B cell (primary cell): ENCODE measurements around the gene IVL. TPM values are rescaled to one million over a fixed set of nuclear protein-coding genes. Genes with fewer than 3 reads are reported as not detected.

Experiments
- ATAC-seq: fragments of 200-7000 bp; cut with Tn5 transposase; one replicate; pipeline ENCODE4 v1.10.0; 2021; ENCODE audit warnings: low read depth, mild to moderate bottlenecking, moderate number of reproducible peaks, moderate library complexity
- CTCF ChIA-PET: fragments of 350-600 bp; sonication (Branson Sonifier 250); formaldehyde crosslinking; loops from one replicate; lab custom pipeline; 2021; ENCODE audit warnings: antibody characterized with exemption, inconsistent platforms; lab: Charles Lee
- POLR2A ChIA-PET: fragments of 350-600 bp; sonication (Branson Sonifier 250); formaldehyde crosslinking; loops from one replicate; lab custom pipeline; 2021; ENCODE audit warnings: antibody characterized with exemption; lab: Charles Lee
- DNase-seq: peaks from one replicate; pipeline ENCODE4 v3.0.0; 2013
- H2AFZ ChIP-seq: 2 replicates; pipeline ENCODE4 v1.6.1; 2012; ENCODE audit warnings: mild to moderate bottlenecking, low read depth, low read length; ENCODE audit not compliant: insufficient read depth, poor library complexity, severe bottlenecking
- H3K27ac ChIP-seq, 2 donors: 1 replicate in 1 of 2; 2 replicates in 1 of 2; pipeline ENCODE4 v1.5.1; 2012 to 2013; ENCODE audit warnings: low read length in 2 of 2, mild to moderate bottlenecking in 2 of 2, moderate library complexity in 1 of 2
- H3K27me3 ChIP-seq, 4 experiments: fragments of 200-600 bp in 1 of 4; sonication (generic) in 1 of 4; replicated peaks in 1 of 4; 1 replicate in 2 of 4; 2 replicates in 2 of 4; pipeline versions ENCODE4 v1.6.1 to v1.7.0; 2013 to 2016; ENCODE audit warnings: low read length in 3 of 4, mild to moderate bottlenecking in 2 of 4, mixed read lengths in 1 of 4, moderate library complexity in 1 of 4; ENCODE audit not compliant: insufficient read depth in 4 of 4, control insufficient read depth in 3 of 4; ENCODE audit errors: control extremely low read depth in 1 of 4
- H3K36me3 ChIP-seq, 2 experiments: replicated peaks in 1 of 2; 1 replicate in 1 of 2; 2 replicates in 1 of 2; pipeline versions ENCODE4 v1.6.1 to v1.7.1; 2013; ENCODE audit warnings: low read length in 1 of 2; ENCODE audit not compliant: insufficient read depth in 2 of 2, control insufficient read depth in 1 of 2; ENCODE audit errors: control extremely low read depth in 1 of 2, extremely low read depth in 1 of 2
- H3K4me1 ChIP-seq, 2 donors: fragments of 200-600 bp in 1 of 2; sonication (generic) in 1 of 2; 1 replicate in 1 of 2; 2 replicates in 1 of 2; pipeline versions ENCODE4 v1.5.1 to v1.6.1; 2013 to 2017; ENCODE audit warnings: low read length in 2 of 2; ENCODE audit not compliant: control insufficient read depth in 2 of 2, insufficient read depth in 2 of 2
- H3K4me2 ChIP-seq: replicated peaks from 2 replicates; pipeline ENCODE3; 2012; ENCODE audit warnings: mild to moderate bottlenecking, low read depth, low read length; ENCODE audit not compliant: poor library complexity, severe bottlenecking
- H3K4me3 ChIP-seq, 5 experiments: fragments of 200-600 bp in 1 of 5; sonication (generic) in 1 of 5; 1 replicate in 3 of 5; 2 replicates in 2 of 5; pipeline versions ENCODE4 v1.5.1 to v1.7.0; 2011 to 2016; ENCODE audit warnings: low read length in 4 of 5, mild to moderate bottlenecking in 4 of 5, low read depth in 2 of 5, control low read depth in 1 of 5, moderate library complexity in 1 of 5; ENCODE audit not compliant: insufficient read depth in 1 of 5; ENCODE audit errors: control extremely low read depth in 1 of 5, extremely low read depth in 1 of 5
- H3K79me2 ChIP-seq: fragments of 200-600 bp; sonication (generic); one replicate; pipeline ENCODE4 v1.6.0; 2016; ENCODE audit warnings: low read length; ENCODE audit not compliant: control insufficient read depth, insufficient read depth
- H3K9ac ChIP-seq: fragments of 200-600 bp; sonication (generic); 2 replicates; pipeline ENCODE4 v1.6.1; 2017; ENCODE audit warnings: mild to moderate bottlenecking, low read length, moderate library complexity
- H3K9me3 ChIP-seq, 3 donors: one replicate each; pipeline versions ENCODE4 v1.6.1 to v1.7.1; 2013; ENCODE audit warnings: low read length in 2 of 3; ENCODE audit not compliant: control insufficient read depth in 2 of 3, insufficient read depth in 1 of 3; ENCODE audit errors: control extremely low read depth in 1 of 3
- H4K20me1 ChIP-seq: 2 replicates; pipeline ENCODE4 v1.6.0; 2012; ENCODE audit warnings: mild to moderate bottlenecking, low read length; ENCODE audit not compliant: insufficient read depth, control insufficient read depth, poor library complexity, severe bottlenecking
- H3K27ac Mint-ChIP-seq: one replicate; pipeline ENCODE4 v1.8.0; 2021; ENCODE audit warnings: mixed read lengths
- H3K27me3 Mint-ChIP-seq: one replicate; pipeline ENCODE4 v1.8.0; 2021; ENCODE audit warnings: mixed read lengths
- H3K4me1 Mint-ChIP-seq: one replicate; pipeline ENCODE4 v1.8.0; 2021; ENCODE audit warnings: mixed read lengths
- H3K4me3 Mint-ChIP-seq: one replicate; pipeline ENCODE4 v1.8.0; 2021; ENCODE audit warnings: mixed read lengths
- H3K9me3 Mint-ChIP-seq: one replicate; pipeline ENCODE4 v1.8.0; 2022; ENCODE audit warnings: mixed read lengths; ENCODE audit not compliant: insufficient read depth
- CTCF ChIP-seq: fragments of 200-600 bp; IDR thresholded peaks from one replicate; pipeline ENCODE4 v1.8.0; 2022; ENCODE audit warnings: antibody characterized with exemption, mild to moderate bottlenecking
- EZH2 ChIP-seq: IDR thresholded peaks from 2 replicates; pipeline ENCODE4 v1.6.1; 2012; ENCODE audit warnings: borderline replicate concordance, low read depth, mild to moderate bottlenecking, moderate library complexity, low read length; ENCODE audit not compliant: insufficient read depth, poor library complexity, severe bottlenecking
- WGBS: methylation state at CpG from one replicate; pipeline ENCODE4 v1.1.5; 2013; ENCODE audit warnings: missing lambda C conversion rate; ENCODE audit not compliant: insufficient coverage; 5-methylcytosine and 5-hydroxymethylcytosine counted together
- intact Hi-C: fragments of 100-400 bp; cut with micrococcal nuclease; formaldehyde crosslinking; loops from one replicate; pipeline ENCODE4 v1.10.0; 2022
- polyA plus RNA-seq: library from polyadenylated mRNA; depleted of rRNA; stranded (reverse); fragments of >200 nt; gene quantifications from 2 replicates; pipeline ENCODE4 v1.2.3, GENCODE V29; 2012
- total RNA-seq, 2 donors: library from RNA; stranded (reverse); fragments of 120-200 nt in 1 of 2; gene quantifications; 1 replicate in 1 of 2; 2 replicates in 1 of 2; pipeline versions ENCODE4 v1.2.3 to v1.2.4, GENCODE V29; 2013 to 2022

The IVL gene
- total and polyA plus RNA-seq, 2 donors (not counting 1 experiment from before 2014, with no cell fraction given): not detected

GRCh38 chr1:152901631-152902030, 6.7 kb upstream of the IVL start:
- POLR2A ChIA-PET: no interaction called here
- H3K4me1 ChIP-seq: no peaks in the 10 kb centered on the region
- peaks cover 0 to 12% (median 1%) of the 10 kb centered on the region in 4 experiments for H3K27me3 ChIP-seq
- no peaks in the 10 kb centered on the region for H3K36me3 ChIP-seq
- H3K27ac ChIP-seq: no peak overlapping the region
- Mint-ChIP-seq H3K9me3 (no peaks in the 10 kb centered on the region), H3K27me3 (peaks cover 40% of the 10 kb centered on the region), H3K27ac (no peak overlapping the region), H3K4me3 (no peak overlapping the region), H3K4me1 (no peaks in the 10 kb centered on the region)
- no peaks in the 10 kb centered on the region for H4K20me1 ChIP-seq
- H3K4me2 ChIP-seq: no peak overlapping the region
- no peaks in the 10 kb centered on the region for H3K9me3 ChIP-seq
- no peak overlapping the region for H3K4me3 ChIP-seq
- DNase-seq (no peak), ATAC-seq (no peak)
- intact Hi-C loops: no loop called here
- WGBS: 93% methylated on average over 2 of the region's 5 CpGs
- TF ChIP-seq CTCF: no peak
- TF ChIP-seq EZH2: no peak
- H2AFZ ChIP-seq: no peak overlapping the region
- H3K79me2 ChIP-seq: no peaks in the 10 kb centered on the region
- no peak overlapping the region for H3K9ac ChIP-seq
- CTCF ChIA-PET: no interaction called here

GRCh38 chr1:152902636-152903035, 5.7 kb upstream of the IVL start:
- no peak overlapping the region for H3K27ac ChIP-seq
- H3K4me1 ChIP-seq: no peaks in the 10 kb centered on the region
- H2AFZ ChIP-seq: no peak overlapping the region
- intact Hi-C loops: no loop called here
- no peaks in the 10 kb centered on the region for H3K79me2 ChIP-seq
- H3K27me3 Mint-ChIP-seq: peaks cover 37% of the 10 kb centered on the region
- H3K4me2 ChIP-seq: no peak overlapping the region
- 90% methylated on average over 1 of the region's 4 CpGs for WGBS
- no peak overlapping the region for H3K27ac Mint-ChIP-seq
- H3K27me3 ChIP-seq: peaks cover 0 to 9% (median under 1%) of the 10 kb centered on the region in 4 experiments
- H3K4me3 ChIP-seq: no peak overlapping the region
- ATAC-seq: no peak
- H3K9me3 ChIP-seq: no peaks in the 10 kb centered on the region
- no peaks in the 10 kb centered on the region for H3K4me1 Mint-ChIP-seq
- no peaks in the 10 kb centered on the region for H3K36me3 ChIP-seq
- POLR2A ChIA-PET: no interaction called here
- H3K4me3 Mint-ChIP-seq: no peak overlapping the region
- no peaks in the 10 kb centered on the region for H3K9me3 Mint-ChIP-seq
- no peak for DNase-seq
- CTCF ChIA-PET: no interaction called here
- no peaks in the 10 kb centered on the region for H4K20me1 ChIP-seq
- no peak overlapping the region for H3K9ac ChIP-seq
- no peak for TF ChIP-seq CTCF
- TF ChIP-seq EZH2: no peak
